GM18519 (cell line): ENCODE data around the gene UTP25.

ENCODE experiments used
- ATAC-seq: cut with Tn5 transposase; IDR thresholded peaks from one replicate; pipeline ENCODE4 v1.9.1; 2021; ENCODE audit warnings: mild to moderate bottlenecking, moderate library complexity; ENCODE audit not compliant: unreplicated experiment, low FRiP score

UTP25 gene

GRCh38 chr1:209869291-209870149 lies 41.7 kb downstream of the UTP25 start:
- ATAC-seq: no peak

- ATAC-seq: no peak
These were observed 42.5 kb downstream of the UTP25 start for GRCh38 chr1:209870151-209870831.

GRCh38 chr1:209871006-209871405 lies 43.2 kb downstream of the UTP25 start:
- ATAC-seq: no peak

- ATAC-seq: no peak
These were observed 43.7 kb downstream of the UTP25 start for GRCh38 chr1:209871430-209871829.

- ATAC-seq: no peak
These were observed 45.5 kb downstream of the UTP25 start for GRCh38 chr1:209873067-209873799.

- no peak for ATAC-seq
These were observed 47.7 kb downstream of the UTP25 start for GRCh38 chr1:209875515-209875914.

GRCh38 chr1:209876078-209876800 lies 48.5 kb downstream of the UTP25 start:
- ATAC-seq: no peak

- ATAC-seq: no peak
These were observed 49.5 kb downstream of the UTP25 start for GRCh38 chr1:209877087-209877764.

GRCh38 chr1:209878964-209879363 lies 51.2 kb downstream of the UTP25 start:
- ATAC-seq: no peak

GRCh38 chr1:209879539-209879938 lies 51.8 kb downstream of the UTP25 start:
- no peak for ATAC-seq

- ATAC-seq: no peak
These were observed 52.3 kb downstream of the UTP25 start for GRCh38 chr1:209880031-209880430.

- ATAC-seq: no peak
These were observed 53.8 kb downstream of the UTP25 start for GRCh38 chr1:209881619-209882018.

GRCh38 chr1:209882286-209882685 lies 54.5 kb downstream of the UTP25 start:
- ATAC-seq: no peak

- no peak for ATAC-seq
These were observed 55.2 kb downstream of the UTP25 start for GRCh38 chr1:209882942-209883340.

- ATAC-seq: no peak
These were observed 55.7 kb downstream of the UTP25 start for GRCh38 chr1:209883341-209883971.

- no peak for ATAC-seq
These were observed 56.5 kb downstream of the UTP25 start for GRCh38 chr1:209884249-209884648.

GRCh38 chr1:209884665-209885117 lies 56.9 kb downstream of the UTP25 start:
- peak; percentile 77 for ATAC-seq

- ATAC-seq: no peak
These were observed 57.8 kb downstream of the UTP25 start for GRCh38 chr1:209885403-209886218.

- no peak for ATAC-seq
These were observed 58.4 kb downstream of the UTP25 start for GRCh38 chr1:209886219-209886536.
